Dermis microvascular lymphatic vessel endothelial cell (primary cell): Measurements from ENCODE around the gene COL1A2. TPM values are rescaled to one million over a fixed set of nuclear protein-coding genes. Genes with fewer than 3 reads are reported as not detected.

Source experiments
- DNase-seq, 2 donors: peaks; one replicate each; pipeline versions ENCODE4 v3.0.0 to v3.0.0-alpha.2; 2010; ENCODE audit warnings: low read depth in 2 of 2
- total RNA-seq: library from RNA; depleted of rRNA; stranded (reverse); fragments of >200 nt; gene quantifications from 2 replicates; pipeline ENCODE4 v1.2.1, GENCODE V29; 2014

COL1A2 gene
- total RNA-seq, 1 donor from 2014 or later, result 0.39 TPM

DNA sequence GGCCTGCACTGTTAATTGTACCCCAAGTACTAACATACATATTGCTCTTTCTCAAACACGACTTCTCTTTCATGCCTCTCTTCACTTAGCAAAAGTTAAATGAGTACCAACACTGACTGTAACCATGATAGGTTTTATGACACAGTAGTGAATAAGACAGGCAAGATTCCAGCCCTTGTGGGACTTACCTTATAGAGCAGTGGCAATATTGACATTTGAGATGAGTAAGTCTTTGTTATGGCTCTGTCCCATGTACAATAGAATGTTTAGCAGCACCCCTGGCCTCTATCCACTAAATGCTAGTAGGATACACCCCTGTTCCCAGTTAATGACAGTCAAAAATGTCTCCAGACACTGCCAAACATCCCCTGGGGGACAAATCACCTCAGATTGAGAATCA lies 11.9 kb upstream of the COL1A2 start:
- no peak for DNase-seq

DNA sequence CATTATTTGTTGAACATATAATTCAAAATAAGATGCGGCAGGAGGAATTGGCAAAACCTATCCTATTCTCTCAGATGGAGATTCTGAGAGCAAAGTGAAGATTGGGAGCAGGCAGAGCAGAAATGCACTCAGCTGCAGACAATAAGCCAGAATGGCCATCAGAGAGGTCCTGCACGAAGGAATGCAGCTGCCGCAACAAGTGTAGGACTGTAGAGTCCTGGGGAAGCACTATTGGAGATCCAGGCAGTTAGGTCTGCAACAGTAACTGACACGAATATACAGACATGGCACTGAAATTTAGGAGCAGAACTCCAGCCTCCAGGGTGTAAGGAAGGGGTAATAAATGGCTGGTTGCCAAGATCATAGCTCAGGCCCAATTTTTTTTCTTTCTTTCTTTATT lies 10.4 kb upstream of the COL1A2 start:
- DNase-seq, result no peak

DNA sequence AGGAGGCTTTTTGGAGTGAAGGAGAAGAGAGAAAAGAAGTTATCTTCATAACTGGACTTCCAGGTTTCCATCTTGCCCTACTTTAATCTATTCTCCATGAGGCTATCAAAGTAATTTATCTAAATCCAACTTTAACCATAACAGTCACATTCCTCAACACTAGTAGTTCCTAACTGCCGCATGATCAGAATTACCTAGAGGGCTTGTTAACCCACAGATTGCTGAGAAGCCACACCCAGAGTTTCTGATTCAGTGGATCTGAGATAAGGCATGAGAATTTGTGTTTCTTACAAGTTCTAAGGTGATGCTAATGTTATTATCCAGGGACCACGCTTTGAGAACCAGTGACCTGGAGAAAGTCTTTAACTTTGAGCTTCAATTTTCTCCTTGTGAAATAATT lies 8.3 kb upstream of the COL1A2 start:
- DNase-seq, result no peak

DNA sequence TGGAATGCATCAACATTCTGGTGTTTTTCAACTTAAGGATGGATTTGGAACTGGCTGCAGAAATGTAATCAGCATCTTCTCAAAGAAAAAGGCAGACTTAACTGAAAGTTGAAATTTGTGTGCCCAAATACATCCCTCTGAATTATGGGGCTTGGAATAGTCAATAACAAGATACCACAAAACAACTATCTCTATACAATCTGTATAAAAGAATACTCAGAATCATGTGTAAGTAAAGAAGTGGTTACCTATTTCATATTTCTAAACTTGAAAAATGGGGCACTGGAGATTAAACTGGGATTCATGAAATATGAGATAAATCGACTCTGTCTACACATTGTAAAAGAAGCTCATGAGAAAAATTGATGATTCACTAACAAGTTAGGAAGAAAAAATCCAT lies 6.2 kb upstream of the COL1A2 start:
- DNase-seq, result no peak

DNA sequence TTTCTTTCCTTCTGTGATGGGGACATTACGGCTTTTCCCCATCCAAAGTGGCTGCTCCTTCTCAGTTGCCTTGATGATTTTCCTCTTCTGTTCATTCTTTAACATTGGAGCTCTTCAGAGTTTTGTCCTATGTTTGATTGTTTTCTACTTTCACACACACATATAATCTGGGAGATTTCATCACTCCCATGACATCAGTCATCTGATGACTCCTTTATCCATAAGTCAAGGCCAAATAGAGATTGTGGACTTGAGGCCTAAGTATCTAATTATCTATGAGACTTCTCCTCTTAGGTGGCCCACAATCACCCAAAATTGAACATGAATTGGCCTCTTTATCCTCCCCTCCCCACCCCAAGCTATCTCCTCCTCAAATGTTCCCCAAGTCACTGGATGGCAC lies 5.3 kb upstream of the COL1A2 start:
- DNase-seq, result no peak

DNA sequence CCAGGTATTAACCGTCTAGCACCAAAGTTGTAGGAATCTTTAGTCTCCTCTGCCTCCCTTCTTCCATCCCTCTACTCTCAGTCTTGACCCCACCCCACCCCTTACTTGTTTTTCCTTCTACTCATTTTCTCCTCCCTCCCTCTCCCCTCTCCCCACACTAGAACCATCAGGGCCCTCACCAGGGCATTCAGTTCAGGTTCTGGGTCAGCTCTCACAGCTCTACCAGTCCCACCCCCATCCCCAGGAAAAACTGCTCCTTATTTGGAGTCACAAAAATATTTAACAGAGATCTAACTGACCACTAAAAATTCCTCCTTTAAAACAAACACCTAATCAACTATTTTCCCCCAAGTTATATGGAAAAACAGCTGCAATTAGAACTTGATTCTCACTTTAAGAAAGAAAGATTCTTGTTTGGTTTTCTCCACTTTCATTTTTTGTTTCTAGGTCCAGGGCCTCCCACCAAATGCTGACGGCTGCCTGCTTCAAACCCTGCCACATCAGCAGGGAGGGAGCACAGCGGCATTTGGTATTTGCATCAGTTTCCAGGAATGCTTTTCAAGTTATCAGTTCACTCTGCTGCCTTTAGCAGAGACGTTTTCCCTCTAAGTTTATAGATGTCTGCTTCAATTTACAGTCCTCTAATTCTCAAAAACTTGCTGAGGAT lies 2.8 kb upstream of the COL1A2 start:
- no peak for DNase-seq

DNA sequence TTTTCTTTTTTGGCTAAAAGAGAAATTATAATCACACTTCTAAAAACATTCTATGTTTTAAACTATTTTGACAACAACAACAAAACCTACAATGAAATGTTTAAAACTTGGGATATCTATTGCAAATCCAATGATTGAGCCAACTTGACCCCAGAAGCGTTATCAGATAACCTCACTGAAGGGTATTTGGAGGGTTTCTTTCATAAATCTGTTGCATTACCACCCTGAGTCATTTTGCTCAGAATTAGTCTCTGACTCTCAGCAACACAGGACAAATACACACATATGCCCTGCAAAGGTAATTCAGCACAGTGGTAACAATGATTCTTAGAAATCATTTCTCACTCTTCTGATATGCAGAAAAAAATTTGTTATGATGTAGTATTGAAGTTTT lies 2.3 kb upstream of the COL1A2 start:
- no peak for DNase-seq

DNA sequence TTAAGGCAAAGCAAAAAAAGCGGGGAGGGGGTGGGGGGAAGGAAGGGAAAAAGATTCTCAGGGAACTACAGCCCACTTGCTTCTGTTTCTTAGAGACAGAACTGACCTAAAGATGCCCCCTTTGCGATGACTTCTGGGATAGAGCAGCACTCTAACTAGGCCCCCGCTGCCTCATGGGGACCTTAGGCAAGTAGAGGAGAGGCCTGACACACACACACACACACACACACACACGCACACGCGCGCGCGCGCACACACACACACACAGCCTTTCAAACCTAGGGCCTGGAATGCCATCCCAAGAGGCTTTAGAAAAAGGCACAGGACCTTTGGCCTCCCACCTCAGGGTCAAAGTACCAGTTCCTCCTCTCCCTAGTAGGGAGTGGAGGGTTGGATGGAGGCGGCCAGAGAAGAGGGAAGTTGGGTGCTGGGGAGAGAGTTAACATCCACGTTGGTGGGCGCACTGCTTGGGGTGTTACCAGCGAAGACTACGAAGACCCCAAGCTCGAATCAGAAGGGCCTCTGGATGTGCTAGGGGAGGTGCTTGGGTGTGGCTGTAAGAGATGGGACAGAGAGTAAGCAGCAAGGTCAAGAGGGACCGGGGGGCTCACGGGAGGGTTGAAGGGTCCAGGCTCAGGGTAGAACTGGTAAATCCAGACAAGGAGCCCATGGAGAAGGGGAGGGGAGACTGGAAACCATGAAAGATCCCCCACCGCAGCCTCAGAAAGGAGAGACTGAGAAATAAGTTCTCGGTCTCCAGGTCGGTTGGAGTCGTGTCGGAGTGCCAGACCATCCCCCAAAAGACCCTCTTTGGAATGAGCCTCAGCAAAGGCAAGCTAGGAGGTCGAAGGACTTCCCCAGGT lies 1.2 kb upstream of the COL1A2 start:
- DNase-seq, result no peak

DNA sequence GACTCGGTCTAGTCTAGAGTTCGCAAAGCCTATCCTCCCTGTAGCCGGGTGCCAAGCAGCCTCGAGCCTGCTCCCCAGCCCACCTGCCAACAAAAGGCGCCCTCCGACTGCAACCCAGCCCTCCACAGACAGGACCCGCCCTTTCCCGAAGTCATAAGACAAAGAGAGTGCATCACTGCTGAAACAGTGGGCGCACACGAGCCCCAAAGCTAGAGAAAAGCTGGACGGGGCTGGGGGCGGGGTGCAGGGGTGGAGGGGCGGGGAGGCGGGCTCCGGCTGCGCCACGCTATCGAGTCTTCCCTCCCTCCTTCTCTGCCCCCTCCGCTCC lies 622 bp upstream of the COL1A2 start:
- no peak for DNase-seq

DNA sequence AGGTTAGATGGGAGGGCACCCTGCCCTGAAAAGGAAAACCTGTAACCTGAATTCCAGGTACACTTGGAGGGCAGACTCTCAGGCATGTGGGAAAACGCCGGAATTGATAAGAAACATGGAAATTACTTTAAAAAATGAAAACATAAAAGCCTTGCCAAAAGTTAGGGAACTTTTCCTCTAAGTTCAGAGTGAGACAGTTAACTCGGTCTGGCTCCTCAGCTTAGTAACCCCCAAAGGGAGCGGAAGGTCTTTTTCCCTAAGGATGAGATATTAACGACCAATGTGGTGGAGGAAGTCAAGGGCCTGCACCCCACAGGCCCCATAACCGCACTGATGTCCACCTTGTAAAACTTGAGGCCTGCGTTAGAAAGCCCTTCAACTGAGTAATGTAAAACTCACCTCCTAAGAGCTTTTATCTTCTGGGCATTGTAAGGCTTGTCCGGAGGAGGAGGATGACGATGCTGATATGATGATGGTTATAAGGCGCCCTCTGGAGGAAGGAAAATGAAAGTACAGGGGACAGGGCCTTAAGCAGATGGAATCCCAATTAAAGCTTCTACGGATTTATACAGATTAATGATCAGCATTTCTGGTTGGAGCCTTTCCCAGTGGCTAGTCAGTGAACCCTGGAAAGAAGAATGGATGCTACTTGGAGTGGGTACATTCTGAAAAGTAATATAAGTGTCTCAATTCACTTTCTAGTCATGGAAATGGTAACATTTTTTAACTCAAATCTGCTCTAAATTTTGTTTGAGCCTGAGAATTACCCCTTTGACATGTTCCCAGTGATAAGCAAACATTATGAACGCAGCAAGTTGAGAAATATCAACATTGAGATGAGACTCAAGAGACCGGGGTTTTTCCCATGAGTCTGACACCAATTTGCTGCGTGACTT lies 694 bp downstream of the COL1A2 start:
- peak; percentile 50 to 83 for DNase-seq

DNA sequence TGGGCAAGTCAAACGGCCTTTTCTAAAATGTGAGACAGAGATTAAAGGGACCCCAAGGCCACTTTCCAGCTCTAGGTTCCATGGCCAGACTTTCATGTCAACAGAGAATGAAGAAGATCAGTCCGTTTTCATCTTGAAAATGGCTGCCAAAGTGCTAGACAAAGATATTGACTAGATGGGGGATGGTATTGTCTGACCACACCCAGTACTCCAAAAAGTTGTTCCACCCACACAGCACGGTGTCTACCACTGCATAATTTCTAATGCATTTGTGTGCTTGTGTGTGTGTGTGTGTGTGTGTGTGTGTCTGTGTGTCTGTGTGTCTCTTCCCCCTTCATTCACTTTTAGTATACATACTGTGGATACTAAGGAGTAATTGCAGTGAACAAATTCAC lies 1.3 kb downstream of the COL1A2 start:
- no peak for DNase-seq

DNA sequence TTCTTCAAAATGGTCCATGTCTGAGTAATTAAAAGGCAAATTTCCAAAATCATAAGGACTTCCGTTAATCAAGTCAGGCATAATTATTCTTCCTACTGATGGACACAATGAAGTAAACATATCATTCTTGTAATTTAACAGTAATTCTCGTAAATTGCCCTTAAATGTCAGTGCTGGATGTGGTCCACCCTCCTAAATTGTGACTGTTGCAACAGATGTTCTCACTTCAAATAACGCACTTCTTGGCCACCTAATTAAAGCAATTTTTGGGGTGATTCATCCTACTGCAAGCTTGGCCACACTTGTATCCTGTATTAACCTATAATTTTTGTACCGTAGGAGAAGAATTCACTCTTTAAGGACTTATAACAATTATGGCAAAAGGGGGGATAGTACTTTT lies 1.9 kb downstream of the COL1A2 start:
- DNase-seq, result no peak

DNA sequence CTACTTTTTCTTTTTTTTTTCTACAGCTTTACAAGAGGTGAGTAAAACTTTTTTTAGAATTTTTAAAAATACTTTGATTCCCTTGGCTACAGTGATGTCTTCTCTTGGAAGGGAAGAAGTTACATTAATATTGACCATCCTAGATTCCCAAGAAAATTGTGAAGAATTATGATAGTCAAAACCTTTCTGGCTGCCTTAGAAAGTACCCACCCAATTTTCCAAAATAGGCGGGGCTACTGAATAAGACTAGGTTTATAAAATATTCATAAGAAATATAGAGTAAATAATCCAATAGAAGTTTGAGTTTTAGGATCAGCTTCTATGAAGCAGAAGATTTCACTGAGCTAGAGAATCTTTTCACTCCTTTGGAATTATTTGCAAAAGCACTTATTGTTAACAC lies 3.0 kb downstream of the COL1A2 start:
- DNase-seq, result no peak

DNA sequence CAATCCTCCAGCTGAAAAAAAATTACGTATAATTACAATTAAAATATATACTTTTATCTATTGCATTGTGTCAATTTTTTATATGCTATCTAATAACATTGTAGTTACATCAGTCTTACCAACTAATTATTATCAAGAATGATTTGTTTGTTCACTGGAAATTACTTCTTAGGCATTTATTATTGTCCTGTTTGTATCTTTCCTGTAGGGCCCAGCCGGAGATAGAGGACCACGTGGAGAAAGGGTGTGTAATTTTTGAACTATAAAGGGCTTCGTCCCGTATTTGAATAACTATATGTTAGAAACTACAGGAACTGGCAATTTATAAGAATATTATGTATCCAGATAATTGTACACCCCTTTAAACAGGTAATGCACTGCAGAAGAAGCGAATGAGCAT lies 4.1 kb downstream of the COL1A2 start:
- no peak for DNase-seq

DNA sequence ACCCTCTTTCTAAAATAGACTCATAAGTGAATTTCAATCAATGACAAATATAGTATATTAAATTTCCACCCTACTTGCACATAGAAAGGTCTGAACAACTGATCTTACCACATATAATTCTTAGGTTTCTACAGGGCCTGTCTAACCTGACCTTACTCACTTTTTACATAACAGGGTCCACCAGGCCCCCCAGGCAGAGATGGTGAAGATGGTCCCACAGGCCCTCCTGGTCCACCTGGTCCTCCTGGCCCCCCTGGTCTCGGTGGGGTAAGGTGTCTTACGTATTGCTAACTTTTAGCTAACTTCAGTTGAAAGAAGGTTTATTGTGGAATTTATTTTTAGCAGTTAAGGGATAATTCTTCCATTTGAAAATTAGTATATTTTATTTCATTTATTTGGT lies 5.3 kb downstream of the COL1A2 start:
- no peak for DNase-seq

DNA sequence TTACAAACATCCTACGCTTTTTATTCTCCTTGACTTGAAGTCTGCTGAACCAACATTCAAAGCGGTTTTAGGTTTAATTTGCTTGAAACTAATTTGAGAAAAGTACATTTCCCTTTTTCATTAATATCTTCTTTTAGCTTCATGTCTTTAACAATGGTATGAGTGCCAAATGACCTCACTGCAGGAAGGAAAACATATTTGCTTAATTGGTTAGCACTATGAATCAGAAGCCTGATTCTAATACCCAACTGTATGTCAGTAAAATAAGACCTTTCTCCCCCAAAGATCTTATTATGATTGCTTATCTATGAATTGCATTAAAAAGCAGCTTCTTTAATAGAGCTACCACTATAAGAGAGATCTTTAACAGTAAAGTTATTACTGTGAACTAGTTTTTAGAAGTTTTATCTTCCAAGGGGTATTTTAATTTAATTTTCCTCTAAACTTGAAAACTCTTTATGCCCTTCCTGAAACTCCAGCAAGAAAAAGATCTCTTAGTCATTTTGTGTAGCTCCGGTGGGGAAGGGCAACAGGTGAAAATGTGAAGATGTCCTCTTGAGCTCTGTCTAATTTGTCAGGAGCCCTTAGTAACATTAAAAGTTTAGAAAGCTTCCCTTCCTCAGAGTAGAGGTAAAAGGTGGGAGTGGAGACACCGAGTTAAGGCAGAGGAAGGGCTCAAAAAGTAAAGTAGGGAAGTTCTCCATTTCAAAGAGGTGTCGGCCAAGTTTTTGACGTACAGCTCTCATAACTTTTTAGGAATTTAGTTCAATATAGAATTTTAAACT lies 6.1 kb downstream of the COL1A2 start:
- DNase-seq, result no peak

DNA sequence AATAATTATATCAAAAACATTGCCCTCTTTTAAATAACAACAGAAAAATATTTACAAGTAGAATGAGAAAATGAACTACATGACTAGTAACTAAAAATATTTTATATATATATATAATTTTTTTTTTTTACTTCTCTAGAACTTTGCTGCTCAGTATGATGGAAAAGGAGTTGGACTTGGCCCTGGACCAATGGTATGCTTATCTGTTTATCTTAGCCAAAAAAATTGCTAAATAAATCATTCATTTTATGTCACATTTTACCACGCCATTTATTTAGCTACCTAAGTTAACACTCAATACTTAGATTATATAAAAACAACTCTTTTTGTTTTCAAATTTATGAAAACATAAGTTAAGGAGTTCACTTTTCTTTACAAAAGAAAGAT lies 6.7 kb downstream of the COL1A2 start:
- DNase-seq, result no peak

DNA sequence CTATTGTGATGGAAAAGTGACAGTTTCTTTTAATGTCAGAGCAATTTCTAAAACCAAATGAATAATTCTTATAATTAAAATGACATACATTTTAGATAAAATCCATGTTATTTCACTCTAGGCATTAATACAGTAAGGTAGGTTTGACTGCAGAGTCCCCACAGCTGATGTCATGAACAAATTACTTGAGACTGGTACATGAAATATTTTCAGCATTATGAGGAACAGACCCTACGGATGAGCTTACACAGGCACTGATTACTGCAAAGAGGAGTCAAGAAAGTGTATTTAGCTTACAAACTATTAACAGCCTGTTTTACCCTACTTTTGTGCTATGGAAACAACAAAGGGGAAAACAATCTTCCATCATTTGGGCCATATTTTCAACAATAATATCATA lies 8.9 kb downstream of the COL1A2 start:
- DNase-seq, result no peak

DNA sequence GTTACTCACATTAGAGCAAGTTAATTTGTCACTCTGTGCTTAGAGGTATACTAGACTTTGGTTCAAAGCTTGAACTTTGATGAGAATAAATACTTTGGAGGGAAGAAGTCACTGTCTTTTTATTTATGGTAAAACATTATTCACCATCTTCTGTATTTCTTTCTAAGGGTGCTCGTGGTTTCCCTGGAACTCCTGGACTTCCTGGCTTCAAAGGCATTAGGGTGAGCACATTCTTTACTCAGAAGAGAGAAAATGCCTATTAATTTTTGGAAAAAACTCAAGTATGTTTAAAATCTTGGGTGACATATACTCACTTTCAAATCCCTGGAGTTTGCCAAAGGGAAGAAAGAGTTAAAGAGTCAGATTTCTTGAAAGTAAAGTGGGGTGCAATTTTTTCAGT lies 10.8 kb downstream of the COL1A2 start:
- DNase-seq, result no peak

DNA sequence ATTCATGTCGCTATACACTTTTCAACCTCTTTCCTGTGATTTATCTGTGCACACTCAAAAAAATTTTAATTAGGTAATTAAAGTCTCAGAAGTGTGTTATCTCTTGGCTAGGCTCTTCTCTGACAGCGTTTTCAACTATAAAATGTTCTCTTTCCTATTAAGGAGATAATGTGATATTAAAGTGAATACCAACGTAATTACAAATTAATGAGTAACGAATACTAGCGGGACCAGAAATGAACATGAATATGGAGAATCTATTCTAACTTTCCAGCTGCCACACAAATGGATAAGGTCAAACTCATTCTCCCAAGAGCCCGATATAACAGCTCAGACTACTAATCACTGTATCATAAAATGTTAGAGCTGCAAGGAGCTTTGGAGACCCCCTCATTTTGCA lies 12.0 kb downstream of the COL1A2 start:
- DNase-seq, result no peak

DNA sequence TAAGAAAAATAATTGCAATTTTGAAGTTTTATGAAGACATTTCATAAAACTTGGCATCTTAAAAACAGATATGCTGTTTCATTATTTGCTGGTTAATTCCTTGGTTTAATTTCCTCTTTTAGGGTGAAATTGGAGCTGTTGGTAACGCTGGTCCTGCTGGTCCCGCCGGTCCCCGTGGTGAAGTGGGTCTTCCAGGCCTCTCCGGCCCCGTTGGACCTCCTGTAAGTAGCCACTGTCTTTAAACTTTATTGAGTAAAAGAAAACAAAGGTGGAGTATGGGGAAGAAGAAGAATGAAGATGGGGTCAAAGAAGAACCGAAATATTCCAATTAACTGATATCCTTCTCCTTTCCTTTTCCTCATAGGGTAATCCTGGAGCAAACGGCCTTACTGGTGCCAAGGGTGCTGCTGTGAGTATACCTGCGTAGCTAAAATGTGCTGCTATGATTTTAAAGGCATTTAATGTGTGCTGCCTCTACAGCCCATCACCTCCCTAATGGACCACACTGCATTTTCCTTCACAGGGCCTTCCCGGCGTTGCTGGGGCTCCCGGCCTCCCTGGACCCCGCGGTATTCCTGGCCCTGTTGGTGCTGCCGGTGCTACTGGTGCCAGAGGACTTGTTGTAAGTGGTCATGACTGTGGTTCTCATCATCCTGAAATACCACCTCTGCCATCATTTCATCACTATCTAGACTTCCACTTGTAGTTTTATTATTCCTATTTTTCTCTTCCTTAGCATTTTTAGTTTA lies 14.7 kb downstream of the COL1A2 start:
- DNase-seq, result no peak
